Omental fat pad (tissue), 4 donors: ENCODE data around the gene APOL2. TPM values are rescaled to one million over a fixed set of nuclear protein-coding genes. Genes with fewer than 3 reads are reported as not detected.
"Not testable (repeated sequence)": the region's sequence is repeated elsewhere in the genome, so short reads cannot be mapped to it uniquely, and the experiment has no call there.

Experiments used
- ATAC-seq: fragments of 150-250 bp; one replicate; pipeline ENCODE4 v1.9.1; 2016; ENCODE audit warnings: mild to moderate bottlenecking, moderate library complexity; ENCODE audit not compliant: low FRiP score
- DNase-seq: peaks from one replicate; pipeline ENCODE4 v3.0.0-alpha.2; 2019; ENCODE audit warnings: low spot score
- total RNA-seq, 4 donors: library from RNA; depleted of rRNA; stranded (reverse); fragments of >200 nt; gene quantifications; one replicate each; pipeline ENCODE4 v1.1.0, GENCODE V29; 2016
- TF ChIP-seq, protein P1 (sequence below), 3 donors: fragments of 450-650 bp; IDR thresholded peaks; one replicate each; pipeline ENCODE4 v1.5.1; 2016 to 2017; ENCODE audit warnings: antibody characterized with exemption in 3 of 3, mild to moderate bottlenecking in 3 of 3, moderate library complexity in 2 of 3

The APOL2 gene
- total RNA-seq, 4 donors from 2014 or later = 63.2 to 122 (median 93.0) TPM

- TF ChIP-seq, protein P1, sequence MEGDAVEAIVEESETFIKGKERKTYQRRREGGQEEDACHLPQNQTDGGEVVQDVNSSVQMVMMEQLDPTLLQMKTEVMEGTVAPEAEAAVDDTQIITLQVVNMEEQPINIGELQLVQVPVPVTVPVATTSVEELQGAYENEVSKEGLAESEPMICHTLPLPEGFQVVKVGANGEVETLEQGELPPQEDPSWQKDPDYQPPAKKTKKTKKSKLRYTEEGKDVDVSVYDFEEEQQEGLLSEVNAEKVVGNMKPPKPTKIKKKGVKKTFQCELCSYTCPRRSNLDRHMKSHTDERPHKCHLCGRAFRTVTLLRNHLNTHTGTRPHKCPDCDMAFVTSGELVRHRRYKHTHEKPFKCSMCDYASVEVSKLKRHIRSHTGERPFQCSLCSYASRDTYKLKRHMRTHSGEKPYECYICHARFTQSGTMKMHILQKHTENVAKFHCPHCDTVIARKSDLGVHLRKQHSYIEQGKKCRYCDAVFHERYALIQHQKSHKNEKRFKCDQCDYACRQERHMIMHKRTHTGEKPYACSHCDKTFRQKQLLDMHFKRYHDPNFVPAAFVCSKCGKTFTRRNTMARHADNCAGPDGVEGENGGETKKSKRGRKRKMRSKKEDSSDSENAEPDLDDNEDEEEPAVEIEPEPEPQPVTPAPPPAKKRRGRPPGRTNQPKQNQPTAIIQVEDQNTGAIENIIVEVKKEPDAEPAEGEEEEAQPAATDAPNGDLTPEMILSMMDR (IDR thresholded peaks at IDR 0.05) = no peak
- ATAC-seq = no peak
- no peak for DNase-seq
Observed at GRCh38 chr22:36191106-36191836, 48.1 kb downstream of the APOL2 start.

DNA sequence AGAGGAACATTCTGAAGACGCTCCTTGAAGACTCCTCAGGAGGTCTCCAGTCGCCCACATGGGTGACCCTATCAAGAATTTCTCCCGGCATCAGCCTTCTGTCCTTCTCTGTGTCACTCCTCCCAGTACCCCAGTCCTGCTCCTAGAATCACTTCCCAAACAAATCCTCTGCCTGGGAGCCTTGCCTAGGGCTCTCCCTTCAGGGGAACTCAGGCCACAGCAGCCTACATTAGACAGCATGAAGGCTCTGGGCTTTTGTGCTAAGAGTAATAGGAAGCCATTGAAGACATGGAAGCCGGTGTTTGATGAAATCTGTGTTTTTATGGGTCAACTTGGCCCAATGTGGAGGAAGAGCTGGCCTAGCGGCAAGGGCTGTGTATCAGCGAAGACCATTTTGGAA, 51.5 kb downstream of the APOL2 start:
- ATAC-seq, DNase-seq: not testable (repeated sequence)

GRCh38 chr22:36185828-36186624, 53.3 kb downstream of the APOL2 start:
- ATAC-seq (no peak), DNase-seq (no peak)
- TF ChIP-seq, protein P1 (IDR thresholded peaks at IDR 0.05) = no peak

GRCh38 chr22:36184433-36185025, 54.8 kb downstream of the APOL2 start:
- DNase-seq (no peak), ATAC-seq (no peak)
- TF ChIP-seq, protein P1 (IDR thresholded peaks at IDR 0.05) = no peak

DNA sequence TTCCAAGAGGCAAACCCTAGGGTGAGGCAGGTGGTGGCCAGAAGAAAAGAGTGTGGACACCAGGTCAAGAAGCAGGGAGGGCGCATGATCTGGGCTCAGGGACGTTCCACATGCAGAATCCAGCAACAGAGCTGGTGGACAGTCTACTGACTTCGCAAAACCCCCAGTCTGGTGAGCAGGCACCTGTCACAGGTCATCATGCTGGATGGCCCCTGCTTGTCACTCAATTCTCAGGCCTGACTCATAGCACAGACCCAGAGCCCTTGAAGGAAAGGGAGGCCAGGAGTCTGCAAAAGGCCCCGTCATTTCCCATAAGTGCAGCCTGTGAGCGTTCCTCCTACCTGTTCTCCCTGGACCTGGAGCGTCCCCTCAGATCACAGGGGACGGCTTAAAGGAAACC, 55.9 kb downstream of the APOL2 start:
- no peak for DNase-seq
- TF ChIP-seq, protein P1 (IDR thresholded peaks at IDR 0.05) = no peak
- ATAC-seq = no peak

DNA sequence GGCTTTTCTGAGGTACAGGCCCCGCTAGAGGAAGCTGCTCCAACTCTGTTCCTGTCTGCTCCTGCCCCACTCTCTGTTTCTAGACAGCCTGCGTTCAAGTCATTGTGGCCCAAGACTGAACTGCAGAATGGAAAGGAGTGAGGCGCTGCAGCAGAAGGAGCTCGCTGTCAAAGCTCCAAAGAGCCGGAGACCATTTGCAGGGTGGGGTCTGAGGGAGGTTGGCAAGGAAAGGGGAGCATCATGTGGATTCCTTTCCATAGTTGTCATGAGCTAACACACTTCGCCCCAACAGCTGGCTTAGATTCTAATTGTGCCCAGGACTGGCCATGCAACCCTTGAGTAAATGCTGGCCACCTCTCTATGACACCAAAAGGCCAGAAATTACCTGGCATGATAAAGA, 56.5 kb downstream of the APOL2 start:
- TF ChIP-seq, protein P1 (IDR thresholded peaks at IDR 0.05) = no peak
- ATAC-seq (no peak), DNase-seq (no peak)

- ATAC-seq = no peak
- TF ChIP-seq, protein P1 (IDR thresholded peaks at IDR 0.05) = no peak
- DNase-seq = no peak
Observed at GRCh38 chr22:36182056-36182455, 57.3 kb downstream of the APOL2 start.
